ENCODE data around the gene SPG21. TPM values are rescaled to one million over a fixed set of nuclear protein-coding genes. Genes with fewer than 3 reads are reported as not detected.
A peak's percentile ranks its signal among the peaks of the same experiment; 100 is the strongest.

Gene SPG21
- total RNA-seq, 2 experiments from 2014 or later, result 56.0 to 60.4 TPM

DNA sequence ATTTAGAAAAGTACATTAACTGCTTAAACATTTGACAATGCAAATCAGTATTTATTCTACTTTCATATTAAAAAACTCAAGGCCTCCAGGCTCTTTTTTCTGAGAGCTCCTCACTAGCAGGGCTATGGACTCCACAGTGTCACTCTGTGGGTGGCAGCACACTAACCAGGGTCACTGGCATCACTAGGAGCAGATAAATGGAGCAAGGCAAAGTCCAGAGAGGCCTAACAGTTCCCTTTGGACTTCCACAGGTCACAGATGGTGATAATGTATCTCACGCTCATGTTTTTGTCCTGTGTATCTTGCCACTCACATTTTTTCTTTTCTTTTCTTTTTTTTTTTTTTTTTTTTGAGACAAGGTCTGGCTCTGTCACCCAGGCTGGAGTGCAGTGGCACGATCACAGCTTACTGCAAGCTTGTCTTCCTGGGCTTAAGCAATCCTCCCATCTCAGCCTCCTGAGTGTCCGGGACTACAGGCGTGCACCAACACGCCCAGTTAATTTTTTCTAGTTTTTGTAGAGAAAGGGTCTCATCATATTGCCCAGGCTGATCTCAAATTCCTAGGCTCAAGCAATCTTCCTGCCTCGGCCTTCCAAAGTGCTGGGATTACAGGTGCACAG is 7.8 kb downstream of the SPG21 start:
- Mint-ChIP-seq H3K36me3 (peaks cover 22% of the 10 kb centered on the region), H3K4me1 (peaks cover 18% of the 10 kb centered on the region), H3K4me3 (no peak overlapping the region), H3K27ac (no peak overlapping the region), H3K9me3 (ENCODE audit: low read depth) (no peaks in the 10 kb centered on the region), H3K27me3 (no peaks in the 10 kb centered on the region)
- no peak for ATAC-seq
- CTCF ChIA-PET, result interaction anchor here (1.0 kb wide), 1 partner anchor 172 kb away, joined by 3 read pairs; no protein-coding TSS in a partner anchor
- no peak for DNase-seq

GRCh38 chr15:64979252-64979710 is 10.4 kb downstream of the SPG21 start:
- CTCF ChIA-PET, result interaction anchor here (0.8 kb wide), 1 partner anchor 16 kb away, joined by 4 read pairs; no protein-coding TSS in a partner anchor

GRCh38 chr15:64975390-64975789 is 14.3 kb downstream of the SPG21 start:
- ATAC-seq, result peak; percentile 27
- no peaks in the 10 kb centered on the region for H3K27me3 Mint-ChIP-seq
- H3K4me3 Mint-ChIP-seq, result no peak overlapping the region
- CTCF ChIA-PET, result no interaction called here
- H3K36me3 Mint-ChIP-seq, result peaks cover 32% of the 10 kb centered on the region
- no peak for DNase-seq
- H3K27ac Mint-ChIP-seq, result no peak overlapping the region
- H3K9me3 Mint-ChIP-seq (ENCODE audit: low read depth), result no peaks in the 10 kb centered on the region
- peaks cover 6% of the 10 kb centered on the region for H3K4me1 Mint-ChIP-seq

More at GRCh38 chr15:64979252-64979710, 10.4 kb downstream of the SPG21 start:
- ATAC-seq, result no peak
- Mint-ChIP-seq H3K36me3 (peaks cover 24% of the 10 kb centered on the region), H3K9me3 (ENCODE audit: low read depth) (no peaks in the 10 kb centered on the region), H3K27me3 (no peaks in the 10 kb centered on the region), H3K4me3 (no peak overlapping the region), H3K4me1 (peaks cover 10% of the 10 kb centered on the region), H3K27ac (no peak overlapping the region)
- DNase-seq, result no peak

GRCh38 chr15:64970698-64971097 is 19.0 kb downstream of the SPG21 start:
- no peaks in the 10 kb centered on the region for H3K27me3 Mint-ChIP-seq
- no peak overlapping the region for H3K27ac Mint-ChIP-seq
- no peak for DNase-seq
- no peaks in the 10 kb centered on the region for H3K9me3 Mint-ChIP-seq (ENCODE audit: low read depth)
- no peak for ATAC-seq
- H3K4me1 Mint-ChIP-seq, result peaks cover 5% of the 10 kb centered on the region
- no peak overlapping the region for H3K4me3 Mint-ChIP-seq
- CTCF ChIA-PET, result interaction anchor here (1.0 kb wide), 1 partner anchor 23 kb away, joined by 3 read pairs; no protein-coding TSS in a partner anchor
- H3K36me3 Mint-ChIP-seq, result peaks cover 39% of the 10 kb centered on the region

DNA sequence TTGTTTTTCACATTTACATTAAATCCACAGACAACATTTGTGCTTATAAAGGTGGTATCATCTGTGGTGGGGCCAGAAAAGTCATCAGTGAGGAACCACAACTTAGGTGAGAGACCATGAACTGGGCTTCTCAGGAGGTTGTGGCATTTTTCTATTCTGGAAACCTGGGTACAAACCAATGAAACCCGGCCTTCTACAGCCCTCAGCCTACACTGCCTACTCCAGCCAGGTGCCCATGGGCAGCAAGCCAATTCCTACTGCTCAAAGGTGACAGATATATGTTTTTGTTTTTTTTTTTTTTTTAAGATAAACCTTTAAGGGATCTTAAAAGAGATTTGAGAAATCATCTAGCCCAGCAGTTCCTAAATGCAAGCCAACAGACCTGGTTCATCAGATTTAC is 20.3 kb downstream of the SPG21 start:
- DNase-seq (no peak), ATAC-seq (no peak)
- Mint-ChIP-seq H3K4me3 (no peak overlapping the region), H3K9me3 (ENCODE audit: low read depth) (no peaks in the 10 kb centered on the region), H3K27ac (no peak overlapping the region), H3K4me1 (no peaks in the 10 kb centered on the region), H3K36me3 (peaks cover 43% of the 10 kb centered on the region), H3K27me3 (no peaks in the 10 kb centered on the region)
- CTCF ChIA-PET, result interaction anchor here (0.7 to 1.6 kb wide), 2 partner anchors 48 to 247 kb away, joined by 3 read pairs; no protein-coding TSS in a partner anchor

GRCh38 chr15:64961013-64961412 is 28.7 kb downstream of the SPG21 start:
- no peaks in the 10 kb centered on the region for H3K9me3 Mint-ChIP-seq (ENCODE audit: low read depth)
- H3K4me3 Mint-ChIP-seq, result no peak overlapping the region
- H3K27ac Mint-ChIP-seq, result no peak overlapping the region
- ATAC-seq, result no peak
- no peaks in the 10 kb centered on the region for H3K4me1 Mint-ChIP-seq
- DNase-seq, result no peak
- peaks cover 54% of the 10 kb centered on the region for H3K36me3 Mint-ChIP-seq
- CTCF ChIA-PET, result no interaction called here
- no peaks in the 10 kb centered on the region for H3K27me3 Mint-ChIP-seq

- CTCF ChIA-PET, result no interaction called here
- ATAC-seq (no peak), DNase-seq (no peak)
- no peaks in the 10 kb centered on the region for H3K27me3 Mint-ChIP-seq
- no peaks in the 10 kb centered on the region for H3K9me3 Mint-ChIP-seq (ENCODE audit: low read depth)
- H3K4me1 Mint-ChIP-seq, result no peaks in the 10 kb centered on the region
- no peak overlapping the region for H3K27ac Mint-ChIP-seq
- H3K36me3 Mint-ChIP-seq, result peaks cover 57% of the 10 kb centered on the region
- H3K4me3 Mint-ChIP-seq, result no peak overlapping the region
Observed at GRCh38 chr15:64960153-64960552, 29.6 kb downstream of the SPG21 start.

- CTCF ChIA-PET, result no interaction called here
- Mint-ChIP-seq H3K27me3 (no peaks in the 10 kb centered on the region), H3K36me3 (peaks cover 48% of the 10 kb centered on the region), H3K9me3 (ENCODE audit: low read depth) (no peaks in the 10 kb centered on the region), H3K4me3 (no peak overlapping the region), H3K4me1 (no peaks in the 10 kb centered on the region), H3K27ac (no peak overlapping the region)
- no peak for ATAC-seq
- DNase-seq, result no peak
Observed at GRCh38 chr15:64959128-64959527, 30.6 kb downstream of the SPG21 start.

GRCh38 chr15:64954395-64954794 is 35.3 kb downstream of the SPG21 start:
- no peak overlapping the region for H3K27ac Mint-ChIP-seq
- DNase-seq (no peak), ATAC-seq (no peak)
- CTCF ChIA-PET, result no interaction called here
- H3K27me3 Mint-ChIP-seq, result no peaks in the 10 kb centered on the region
- no peaks in the 10 kb centered on the region for H3K4me1 Mint-ChIP-seq
- H3K36me3 Mint-ChIP-seq, result peaks cover 18% of the 10 kb centered on the region
- H3K4me3 Mint-ChIP-seq, result no peak overlapping the region
- H3K9me3 Mint-ChIP-seq (ENCODE audit: low read depth), result no peaks in the 10 kb centered on the region

DNA sequence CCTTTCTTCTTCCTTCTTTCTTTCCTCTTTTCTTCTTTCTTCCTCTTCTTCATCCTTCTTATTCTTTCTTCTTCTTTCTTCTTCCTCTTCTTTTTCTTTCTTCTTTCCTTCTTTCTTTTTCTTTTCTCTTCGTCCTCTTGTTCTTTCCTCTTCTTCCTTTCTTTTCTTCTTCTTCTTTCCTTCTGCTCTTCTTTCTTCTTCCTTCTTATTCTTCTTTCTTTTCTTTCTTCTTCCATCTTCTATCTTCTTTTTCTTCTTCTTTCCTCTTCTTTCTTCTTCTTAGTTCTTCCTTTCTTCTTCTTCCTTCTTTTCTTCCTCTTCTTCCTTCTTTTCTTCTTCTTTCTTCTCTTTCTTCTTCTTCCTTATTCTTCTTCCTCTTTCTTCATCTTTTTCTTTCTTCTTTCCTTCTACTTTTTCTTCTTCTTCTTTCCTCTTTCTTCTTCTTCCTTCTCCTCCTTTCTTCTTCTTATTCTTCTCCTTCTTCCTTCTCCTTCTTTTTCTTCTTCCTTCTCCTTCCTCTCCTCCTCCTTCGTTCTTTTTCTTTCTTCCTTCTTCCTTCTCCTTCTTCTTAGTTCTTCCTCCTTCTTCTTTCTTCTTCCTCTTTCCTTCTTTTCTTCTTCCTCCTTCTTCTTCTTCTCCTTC is 37.8 kb downstream of the SPG21 start:
- H3K27ac Mint-ChIP-seq, result no peak overlapping the region
- CTCF ChIA-PET, result no interaction called here

DNA sequence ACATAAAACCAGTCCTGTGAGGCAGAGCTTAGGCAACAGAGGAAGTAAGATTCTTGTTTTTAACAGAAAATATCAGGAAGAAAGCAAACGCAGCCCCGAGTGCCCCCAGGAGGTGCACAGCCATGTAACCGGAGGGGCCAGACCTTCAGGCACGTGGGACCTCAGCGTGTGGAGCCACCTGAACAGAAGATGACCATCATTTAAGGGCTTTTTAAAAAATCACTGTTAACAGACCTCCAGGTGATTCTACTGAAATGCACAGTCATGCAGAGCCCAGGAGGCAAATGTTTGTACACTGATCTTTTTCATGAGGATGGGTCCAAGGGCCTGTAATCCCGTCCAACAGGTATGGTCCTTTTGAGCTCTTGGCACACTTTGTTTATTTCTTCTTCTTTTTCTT is 38.8 kb downstream of the SPG21 start:
- no peak for ATAC-seq
- DNase-seq, result no peak
- Mint-ChIP-seq H3K27me3 (no peaks in the 10 kb centered on the region), H3K27ac (peak overlapping the region; percentile 62), H3K4me3 (no peak overlapping the region), H3K36me3 (peaks cover 7% of the 10 kb centered on the region), H3K4me1 (no peaks in the 10 kb centered on the region), H3K9me3 (ENCODE audit: low read depth) (no peaks in the 10 kb centered on the region)
- CTCF ChIA-PET, result no interaction called here

More for the DNA sequence above, 37.8 kb downstream of the SPG21 start:
- no peak for DNase-seq
- Mint-ChIP-seq H3K4me1 (no peaks in the 10 kb centered on the region), H3K9me3 (ENCODE audit: low read depth) (no peaks in the 10 kb centered on the region), H3K36me3 (peaks cover 9% of the 10 kb centered on the region), H3K27me3 (no peaks in the 10 kb centered on the region), H3K4me3 (no peak overlapping the region)
- ATAC-seq, result no peak

DNA sequence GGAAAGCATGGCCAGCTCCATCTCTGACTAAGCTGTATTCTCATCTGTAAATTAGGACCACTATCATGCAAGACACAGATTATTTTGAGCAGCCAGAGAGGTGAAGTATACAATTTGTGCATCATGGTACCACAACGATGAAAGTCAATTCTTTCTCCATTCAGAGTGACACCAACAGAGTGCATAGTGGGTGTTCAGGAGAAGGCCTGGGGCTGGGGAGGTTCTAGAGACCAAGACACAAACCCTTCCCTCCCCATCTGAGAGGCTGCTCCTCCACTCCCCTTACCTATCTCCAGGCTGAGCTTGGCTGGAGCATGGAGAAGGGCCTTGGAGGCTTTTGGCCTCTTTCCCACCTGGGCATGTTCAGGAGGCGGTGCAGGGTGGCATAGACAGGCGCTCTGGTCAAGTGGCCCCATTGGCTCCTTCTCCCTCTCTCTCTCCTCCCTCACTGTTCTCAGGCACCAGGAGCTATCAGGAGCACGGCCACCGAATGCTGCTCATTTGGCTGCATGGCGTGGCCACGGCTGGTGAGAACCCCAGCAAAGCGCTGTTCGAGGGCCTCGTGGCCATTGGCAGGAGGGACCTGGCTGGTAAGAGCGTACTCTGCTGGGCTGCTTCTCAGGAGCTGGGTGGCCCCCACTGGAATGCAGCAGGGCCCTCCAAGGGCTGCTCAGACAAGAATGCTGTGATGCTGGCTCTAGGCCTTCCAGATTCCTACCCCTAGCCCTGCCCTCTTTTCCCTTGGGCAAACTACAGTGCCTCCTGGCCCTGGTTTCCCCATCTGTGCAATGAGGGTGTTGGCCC is 40.1 kb downstream of the SPG21 start:
- no peak overlapping the region for H3K4me3 Mint-ChIP-seq
- ATAC-seq (no peak), DNase-seq (no peak)
- no peaks in the 10 kb centered on the region for H3K27me3 Mint-ChIP-seq
- H3K9me3 Mint-ChIP-seq (ENCODE audit: low read depth), result no peaks in the 10 kb centered on the region
- CTCF ChIA-PET, result no interaction called here
- no peaks in the 10 kb centered on the region for H3K4me1 Mint-ChIP-seq
- no peaks in the 10 kb centered on the region for H3K36me3 Mint-ChIP-seq
- H3K27ac Mint-ChIP-seq, result no peak overlapping the region

DNA sequence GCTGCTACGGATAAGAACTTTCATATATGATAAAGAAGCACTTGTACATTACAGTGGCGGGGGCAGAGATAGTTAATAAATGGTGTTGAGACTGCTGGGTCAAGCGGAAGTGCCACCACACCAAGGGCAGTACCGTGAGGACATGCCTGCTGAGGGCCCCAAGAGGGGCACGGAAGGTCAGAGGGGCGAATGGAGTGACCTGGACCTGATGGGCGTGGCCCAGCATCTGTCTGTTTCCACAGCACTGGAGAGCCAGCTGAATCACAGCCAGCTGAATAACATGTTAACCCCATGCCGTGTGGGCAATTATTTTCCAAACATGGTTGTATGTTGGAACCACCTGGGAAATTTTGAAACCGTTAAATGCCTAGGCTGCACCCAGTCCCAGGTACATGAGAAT is 40.8 kb downstream of the SPG21 start:
- Mint-ChIP-seq H3K27ac (no peak overlapping the region), H3K4me3 (no peak overlapping the region), H3K36me3 (no peaks in the 10 kb centered on the region), H3K27me3 (no peaks in the 10 kb centered on the region), H3K9me3 (ENCODE audit: low read depth) (no peaks in the 10 kb centered on the region), H3K4me1 (no peaks in the 10 kb centered on the region)
- no peak for ATAC-seq
- no peak for DNase-seq
- CTCF ChIA-PET, result no interaction called here

Data from activated CD8-positive, alpha-beta memory T cell treated with anti-CD3 and anti-CD28 coated beads, Interleukin-2, amount 10 ng/mL, durations not matched to agents 7 days and 5 days (primary cell).